Astrocyte of the spinal cord (primary cell): Measurements from ENCODE around the gene ZBTB16.

Experiments used
- DNase-seq: peaks from one replicate; pipeline ENCODE4 v3.0.0; 2011; ENCODE audit warnings: low read depth, low spot score
- H3K4me3 ChIP-seq: 2 replicates; pipeline ENCODE4 v1.5.1; 2011; ENCODE audit warnings: low read depth, mild to moderate bottlenecking, low read length, moderate library complexity
- in situ Hi-C: cut with HindIII; loops from 2 replicates; pipeline ENCODE4 v1.10.0; 2017; ENCODE audit warnings: low sequenced_read_pairs
- TF ChIP-seq, protein P1 (sequence below): IDR thresholded peaks from 2 replicates; pipeline ENCODE4 v1.5.1; 2012; ENCODE audit warnings: low read depth, mild to moderate bottlenecking, low read length, inconsistent platforms

Gene ZBTB16

DNA sequence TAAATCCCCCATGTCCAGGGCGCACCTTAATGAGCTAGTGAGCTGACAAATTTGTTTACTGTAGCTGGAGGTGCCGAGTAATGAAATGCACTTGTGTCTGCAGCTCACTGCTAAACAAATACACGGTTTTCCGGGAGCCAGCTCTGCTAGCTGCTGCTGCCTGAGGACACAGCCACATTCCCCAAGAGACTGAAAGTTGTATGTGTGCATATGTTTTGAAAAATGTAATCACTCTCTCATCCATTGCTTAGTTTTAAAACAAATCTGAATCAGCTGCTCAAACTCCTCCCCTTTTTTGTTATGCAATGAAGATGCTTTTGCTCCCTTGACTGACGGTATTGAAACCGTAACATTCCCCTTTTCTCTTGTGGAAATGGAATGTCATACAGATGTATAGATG, 174.2 kb downstream of the ZBTB16 start:
- in situ Hi-C loops: no loop called here
- DNase-seq: no peak
- H3K4me3 ChIP-seq: no peak overlapping the region
- TF ChIP-seq, protein P1, sequence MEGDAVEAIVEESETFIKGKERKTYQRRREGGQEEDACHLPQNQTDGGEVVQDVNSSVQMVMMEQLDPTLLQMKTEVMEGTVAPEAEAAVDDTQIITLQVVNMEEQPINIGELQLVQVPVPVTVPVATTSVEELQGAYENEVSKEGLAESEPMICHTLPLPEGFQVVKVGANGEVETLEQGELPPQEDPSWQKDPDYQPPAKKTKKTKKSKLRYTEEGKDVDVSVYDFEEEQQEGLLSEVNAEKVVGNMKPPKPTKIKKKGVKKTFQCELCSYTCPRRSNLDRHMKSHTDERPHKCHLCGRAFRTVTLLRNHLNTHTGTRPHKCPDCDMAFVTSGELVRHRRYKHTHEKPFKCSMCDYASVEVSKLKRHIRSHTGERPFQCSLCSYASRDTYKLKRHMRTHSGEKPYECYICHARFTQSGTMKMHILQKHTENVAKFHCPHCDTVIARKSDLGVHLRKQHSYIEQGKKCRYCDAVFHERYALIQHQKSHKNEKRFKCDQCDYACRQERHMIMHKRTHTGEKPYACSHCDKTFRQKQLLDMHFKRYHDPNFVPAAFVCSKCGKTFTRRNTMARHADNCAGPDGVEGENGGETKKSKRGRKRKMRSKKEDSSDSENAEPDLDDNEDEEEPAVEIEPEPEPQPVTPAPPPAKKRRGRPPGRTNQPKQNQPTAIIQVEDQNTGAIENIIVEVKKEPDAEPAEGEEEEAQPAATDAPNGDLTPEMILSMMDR: no peak

DNA sequence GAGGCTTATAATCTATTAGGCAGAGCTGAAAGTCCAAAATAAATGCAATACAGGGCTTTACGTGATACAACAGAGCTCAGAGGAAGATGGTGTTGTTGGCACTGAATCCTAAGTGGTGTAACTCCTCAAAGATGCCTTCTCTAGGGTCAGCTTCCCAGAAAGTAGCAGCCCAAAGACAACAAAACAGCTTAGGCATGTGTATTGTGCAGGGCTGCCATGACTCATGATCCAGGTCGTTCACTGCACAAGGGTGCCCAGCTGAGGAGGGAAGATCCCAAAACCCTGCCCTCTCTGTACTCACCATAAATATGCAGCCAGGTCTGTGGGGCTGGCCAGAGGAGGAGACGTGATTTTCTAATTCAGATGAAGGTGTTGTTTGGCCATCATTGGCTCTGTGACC, 177.3 kb downstream of the ZBTB16 start:
- in situ Hi-C loops: no loop called here
- TF ChIP-seq, protein P1: no peak
- no peak overlapping the region for H3K4me3 ChIP-seq
- no peak for DNase-seq

- in situ Hi-C loops: no loop called here
- peak; percentile 31 for DNase-seq
Measured at GRCh38 chr11:114237321-114238280, 178.1 kb downstream of the ZBTB16 start.

GRCh38 chr11:114239753-114240161, 180.2 kb downstream of the ZBTB16 start:
- TF ChIP-seq, protein P1: no peak
- H3K4me3 ChIP-seq: no peak overlapping the region
- DNase-seq: no peak
- in situ Hi-C loops: no loop called here

More at GRCh38 chr11:114237321-114238280, 178.1 kb downstream of the ZBTB16 start:
- TF ChIP-seq, protein P1: no peak
- H3K4me3 ChIP-seq: no peak overlapping the region

DNA sequence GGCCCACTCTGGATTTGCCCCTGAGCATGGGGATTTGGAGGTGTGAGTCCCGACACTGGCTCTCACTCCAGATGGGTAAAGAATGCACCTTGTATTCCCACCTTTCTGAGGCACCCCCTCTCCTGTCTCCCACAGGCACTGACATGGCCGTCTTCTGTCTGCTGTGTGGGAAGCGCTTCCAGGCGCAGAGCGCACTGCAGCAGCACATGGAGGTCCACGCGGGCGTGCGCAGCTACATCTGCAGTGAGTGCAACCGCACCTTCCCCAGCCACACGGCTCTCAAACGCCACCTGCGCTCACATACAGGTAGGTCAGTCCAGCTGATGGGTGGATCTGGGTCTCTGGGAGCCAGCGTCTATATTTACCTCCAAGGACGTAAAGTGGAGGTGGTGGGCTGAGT, 182.5 kb downstream of the ZBTB16 start:
- no peak for DNase-seq
- in situ Hi-C loops: no loop called here
- no peak overlapping the region for H3K4me3 ChIP-seq
- TF ChIP-seq, protein P1: no peak

DNA sequence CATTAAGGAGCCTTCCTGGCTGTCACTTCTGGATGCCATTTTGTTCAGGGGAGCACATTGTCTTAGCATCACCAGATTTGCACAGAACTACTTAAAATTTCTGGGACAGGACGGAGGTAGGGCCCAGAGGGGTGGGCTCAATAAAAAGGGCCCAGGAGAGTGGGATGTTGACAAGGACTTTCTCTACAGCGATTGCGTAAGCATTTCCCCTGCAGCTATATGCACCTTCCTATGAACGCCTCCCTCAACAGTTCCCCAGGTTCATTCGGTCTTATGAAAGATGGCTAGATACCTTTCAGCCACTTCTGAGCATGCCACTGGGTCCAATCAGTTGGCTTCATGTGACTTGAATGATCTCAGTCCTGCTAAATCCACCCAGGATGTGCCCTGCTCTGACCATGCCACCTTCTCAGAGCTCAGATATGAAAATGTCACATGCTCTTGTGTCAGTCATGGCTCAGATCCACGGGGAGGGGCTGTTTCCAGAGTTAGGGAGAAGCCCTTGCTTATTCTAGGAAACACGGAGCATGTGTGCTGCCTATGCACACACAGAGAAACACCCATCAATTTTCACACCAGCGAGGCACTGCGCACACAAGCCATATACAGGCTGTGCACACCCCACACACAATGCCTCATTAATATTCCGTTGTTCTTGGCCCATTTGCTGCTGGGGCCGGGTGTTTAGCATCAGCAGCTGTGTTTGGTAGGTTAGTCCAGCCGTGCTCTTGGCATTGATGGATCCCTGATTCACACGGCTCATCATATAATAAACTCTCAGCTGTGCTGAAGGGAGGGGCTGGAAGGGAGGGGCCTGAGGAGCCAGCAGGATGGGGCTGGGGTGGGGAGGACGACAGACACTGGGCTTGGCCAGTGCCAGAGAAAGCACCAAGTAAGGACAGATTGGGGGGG, 184.2 kb downstream of the ZBTB16 start:
- TF ChIP-seq, protein P1: no peak
- in situ Hi-C loops: no loop called here

More for the DNA sequence above, 184.2 kb downstream of the ZBTB16 start:
- H3K4me3 ChIP-seq: no peak overlapping the region
- DNase-seq: no peak
